GM20000 (cell line): ENCODE measurements around the gene CAMK4.

Experiments used
- DNase-seq: peaks from one replicate; pipeline ENCODE4 v3.0.0; 2012; ENCODE audit warnings: low spot score
- TF ChIP-seq, protein P1 (sequence below): IDR thresholded peaks from 2 replicates; pipeline ENCODE4 v1.5.1; 2012; ENCODE audit warnings: mild to moderate bottlenecking, control low read depth; ENCODE audit errors: extremely low read depth, missing control alignments

CAMK4 gene

DNA sequence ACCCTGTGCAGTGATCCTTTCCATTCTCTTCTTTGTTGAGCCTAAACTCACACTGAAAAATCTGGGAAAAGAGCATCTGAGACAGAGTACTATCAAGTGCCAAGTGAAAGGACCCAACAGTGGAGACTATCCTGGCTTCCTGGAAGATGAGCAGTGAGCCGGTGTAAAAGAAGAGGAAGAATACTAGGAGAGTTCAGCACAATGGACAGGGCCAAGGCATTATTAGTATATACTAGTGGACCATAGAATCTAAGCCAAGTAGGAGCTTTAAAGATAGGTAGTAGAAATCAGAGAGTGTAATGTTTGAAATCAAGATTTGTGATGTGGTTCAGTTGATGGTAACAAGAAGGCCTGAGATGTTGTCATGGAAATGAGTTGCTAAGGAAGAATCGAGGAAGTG lies 140.8 kb downstream of the CAMK4 start:
- DNase-seq, result no peak
- TF ChIP-seq, protein P1, sequence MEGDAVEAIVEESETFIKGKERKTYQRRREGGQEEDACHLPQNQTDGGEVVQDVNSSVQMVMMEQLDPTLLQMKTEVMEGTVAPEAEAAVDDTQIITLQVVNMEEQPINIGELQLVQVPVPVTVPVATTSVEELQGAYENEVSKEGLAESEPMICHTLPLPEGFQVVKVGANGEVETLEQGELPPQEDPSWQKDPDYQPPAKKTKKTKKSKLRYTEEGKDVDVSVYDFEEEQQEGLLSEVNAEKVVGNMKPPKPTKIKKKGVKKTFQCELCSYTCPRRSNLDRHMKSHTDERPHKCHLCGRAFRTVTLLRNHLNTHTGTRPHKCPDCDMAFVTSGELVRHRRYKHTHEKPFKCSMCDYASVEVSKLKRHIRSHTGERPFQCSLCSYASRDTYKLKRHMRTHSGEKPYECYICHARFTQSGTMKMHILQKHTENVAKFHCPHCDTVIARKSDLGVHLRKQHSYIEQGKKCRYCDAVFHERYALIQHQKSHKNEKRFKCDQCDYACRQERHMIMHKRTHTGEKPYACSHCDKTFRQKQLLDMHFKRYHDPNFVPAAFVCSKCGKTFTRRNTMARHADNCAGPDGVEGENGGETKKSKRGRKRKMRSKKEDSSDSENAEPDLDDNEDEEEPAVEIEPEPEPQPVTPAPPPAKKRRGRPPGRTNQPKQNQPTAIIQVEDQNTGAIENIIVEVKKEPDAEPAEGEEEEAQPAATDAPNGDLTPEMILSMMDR, result no peak

DNA sequence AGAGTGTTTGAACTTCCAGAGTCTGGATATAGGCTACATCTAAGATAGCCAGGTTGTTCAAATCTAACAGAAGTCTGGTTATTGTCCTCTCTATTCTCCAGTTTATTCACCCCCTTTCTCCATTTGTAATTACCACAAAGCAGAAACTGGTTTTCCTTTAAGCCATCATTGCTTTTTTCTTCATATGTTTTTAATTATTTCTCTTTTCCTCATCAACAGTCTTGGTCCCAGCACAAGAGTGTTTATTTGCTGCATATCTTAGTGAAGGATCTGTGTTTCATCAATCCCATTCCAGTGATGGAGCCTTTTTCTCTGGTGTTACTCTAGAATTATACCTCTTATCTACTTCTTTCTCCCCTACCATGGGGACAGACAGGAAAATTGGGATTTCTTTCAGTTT lies 142.2 kb downstream of the CAMK4 start:
- no peak for DNase-seq
- TF ChIP-seq, protein P1, result no peak

DNA sequence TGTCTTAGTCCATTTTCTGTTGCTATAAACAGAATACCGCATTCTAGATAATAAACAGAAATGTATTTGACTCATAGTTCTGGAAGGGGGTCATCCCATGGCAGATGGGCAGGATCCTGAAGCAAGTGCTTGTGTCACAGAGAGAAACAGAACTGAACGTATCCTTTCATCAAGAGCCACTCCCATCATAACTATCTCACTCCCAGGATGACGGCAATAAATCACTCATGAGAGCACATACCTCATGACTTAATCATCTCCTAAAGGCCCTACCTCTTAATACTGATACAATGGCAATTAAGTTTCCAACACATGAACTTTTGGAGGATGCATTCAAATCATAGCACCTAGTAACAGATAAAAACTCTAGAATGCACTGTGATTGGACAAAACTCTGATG lies 142.9 kb downstream of the CAMK4 start:
- TF ChIP-seq, protein P1, result no peak
- DNase-seq, result no peak

DNA sequence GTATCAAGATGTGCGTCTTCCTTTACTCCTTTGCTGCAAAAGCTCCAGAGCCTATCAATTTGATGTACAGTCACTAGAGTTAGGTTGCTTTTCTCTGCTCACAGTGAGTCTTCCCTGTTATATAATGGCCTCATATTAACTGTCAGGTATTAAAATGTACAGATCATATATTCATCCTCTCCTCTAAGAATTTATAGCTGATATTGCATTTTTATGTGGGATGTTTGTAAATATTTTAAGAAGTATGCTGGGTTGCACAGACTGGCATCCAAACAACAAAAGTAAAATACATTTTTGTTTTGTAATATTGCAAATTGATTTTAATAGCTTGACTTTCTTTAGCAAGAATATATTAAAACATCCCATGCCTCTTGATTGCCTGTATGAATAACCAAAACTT lies 148.6 kb downstream of the CAMK4 start:
- TF ChIP-seq, protein P1, result no peak
- DNase-seq, result no peak

DNA sequence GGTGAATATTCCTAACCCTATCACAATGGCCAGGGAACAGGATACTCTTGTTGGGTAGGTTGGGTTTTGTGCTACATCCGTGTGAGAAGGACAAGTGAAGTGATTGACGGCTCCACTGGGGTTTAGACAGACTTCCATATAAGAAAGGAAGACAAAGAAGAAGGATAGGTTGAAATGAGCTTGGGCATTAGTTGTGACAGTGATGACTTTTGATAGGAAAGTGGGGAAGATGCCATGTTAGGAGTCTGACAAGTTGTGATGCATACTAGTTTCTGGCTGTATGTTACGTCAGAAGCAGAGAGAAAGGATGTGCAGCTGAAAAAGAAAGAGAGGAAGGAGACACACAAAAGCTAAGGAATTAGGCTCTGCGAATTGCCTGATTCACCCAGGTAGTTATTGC lies 150.2 kb downstream of the CAMK4 start:
- TF ChIP-seq, protein P1, result no peak
- DNase-seq, result no peak

DNA sequence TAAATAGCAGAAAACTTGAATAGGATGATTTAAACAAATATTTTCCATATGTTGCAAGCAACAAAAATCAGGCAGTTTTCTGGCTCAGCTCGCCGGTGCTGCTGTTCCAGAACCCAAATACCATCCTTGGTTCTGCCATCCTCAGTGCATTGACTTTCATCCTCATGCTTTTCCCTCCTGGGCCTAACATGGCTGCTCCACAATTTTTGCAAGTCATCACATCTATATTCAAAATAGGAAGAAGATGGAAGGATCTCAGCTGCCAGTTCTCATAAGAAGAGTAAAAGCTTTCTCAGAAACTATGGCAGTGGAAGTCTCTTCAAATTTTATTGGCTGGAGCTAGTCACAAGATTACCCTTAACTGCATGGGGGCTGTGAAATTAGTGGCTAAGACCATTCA lies 151.5 kb downstream of the CAMK4 start:
- TF ChIP-seq, protein P1, result no peak
- no peak for DNase-seq

DNA sequence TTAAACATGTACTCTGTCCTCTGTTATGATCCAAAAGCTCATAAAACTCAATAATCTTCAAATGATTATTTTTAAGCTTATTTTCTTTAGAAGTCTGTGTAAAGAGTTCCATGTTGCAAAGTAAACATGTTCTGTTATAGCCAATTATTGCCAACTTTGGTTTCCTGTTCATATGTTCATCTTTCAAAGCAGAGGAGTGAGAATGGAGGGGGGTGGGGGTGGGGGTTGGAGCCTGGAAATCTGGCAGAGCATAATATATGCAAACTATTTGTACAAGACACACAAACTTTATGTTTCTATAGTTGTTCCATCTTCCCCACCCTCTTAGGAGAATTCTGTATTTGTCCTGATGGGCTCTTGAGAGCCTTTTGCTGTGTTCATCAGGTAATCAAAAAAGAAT lies 153.1 kb downstream of the CAMK4 start:
- DNase-seq, result no peak
- TF ChIP-seq, protein P1, result no peak

DNA sequence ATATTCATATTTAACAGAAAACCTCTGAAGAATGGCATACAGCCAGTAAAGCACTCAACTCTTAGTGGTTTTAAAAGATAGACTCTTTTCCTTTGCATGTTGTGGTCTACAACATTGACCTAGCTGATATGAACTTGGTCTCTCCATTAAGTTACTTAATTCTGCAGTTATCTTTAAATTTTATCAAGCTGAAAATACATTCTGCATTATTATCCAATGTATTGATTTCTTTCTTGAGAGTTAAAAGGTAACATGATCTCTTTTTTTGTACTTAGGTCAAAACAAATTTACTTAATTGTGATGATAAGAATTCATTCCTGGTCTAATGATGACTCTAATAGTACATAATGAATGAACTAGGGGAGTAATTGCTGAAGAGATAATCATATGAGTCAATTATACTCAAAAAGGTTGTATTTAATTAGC lies 155.2 kb downstream of the CAMK4 start:
- TF ChIP-seq, protein P1, result no peak
- DNase-seq, result no peak
